ENCODE results near the gene XRCC3. TPM values are rescaled to one million over a fixed set of nuclear protein-coding genes. Genes with fewer than 3 reads are reported as not detected.
A peak's percentile ranks its signal among the peaks of the same experiment; 100 is the strongest.

Gene XRCC3
- total RNA-seq, 4 donors from 2014 or later, result 2.7 to 8.2 (median 4.0) TPM

GRCh38 chr14:103676881-103677675, 38.2 kb downstream of the XRCC3 start:
- no peak for TF ChIP-seq CTCF (IDR thresholded peaks at IDR 0.05)
- ATAC-seq (ENCODE audit: low FRiP score), result no peak

GRCh38 chr14:103675957-103676356, 39.3 kb downstream of the XRCC3 start:
- DNase-seq (ENCODE audit: low spot score), result no peak
- ATAC-seq (ENCODE audit: low FRiP score), result no peak
- no peak for TF ChIP-seq CTCF (IDR thresholded peaks at IDR 0.05)

More at GRCh38 chr14:103676881-103677675, 38.2 kb downstream of the XRCC3 start:
- no peak for DNase-seq (ENCODE audit: low spot score)

- no peak for TF ChIP-seq CTCF (IDR thresholded peaks at IDR 0.05)
- DNase-seq (ENCODE audit: low spot score) (no peak), ATAC-seq (ENCODE audit: low FRiP score) (no peak)
Measured at GRCh38 chr14:103671911-103672310, 43.3 kb downstream of the XRCC3 start.

- DNase-seq (ENCODE audit: low spot score) (no peak), ATAC-seq (ENCODE audit: low FRiP score) (no peak)
- TF ChIP-seq CTCF (IDR thresholded peaks at IDR 0.05), result no peak
Measured at GRCh38 chr14:103669370-103669769, 45.9 kb downstream of the XRCC3 start.

- TF ChIP-seq CTCF (IDR thresholded peaks at IDR 0.05), result no peak
- ATAC-seq (ENCODE audit: low FRiP score), result no peak
- DNase-seq (ENCODE audit: low spot score), result no peak
Measured at GRCh38 chr14:103668117-103668516, 47.1 kb downstream of the XRCC3 start.

- ATAC-seq (ENCODE audit: low FRiP score) (no peak), DNase-seq (ENCODE audit: low spot score) (no peak)
- TF ChIP-seq CTCF (IDR thresholded peaks at IDR 0.05), result no peak
Measured at GRCh38 chr14:103667671-103668070, 47.6 kb downstream of the XRCC3 start.

- DNase-seq (ENCODE audit: low spot score), result no peak
- TF ChIP-seq CTCF (IDR thresholded peaks at IDR 0.05), result no peak
- ATAC-seq (ENCODE audit: low FRiP score), result peak; percentile 50
Measured at GRCh38 chr14:103663506-103663905, 51.7 kb downstream of the XRCC3 start.

All from omental fat pad (tissue), 4 donors.